ENCODE measurements around the gene NSG1.

- TF ChIP-seq MAFK (IDR thresholded peaks at IDR 0.05; ENCODE audit: low read depth, low read length) (no peak), CHD1 (IDR thresholded peaks at IDR 0.05; ENCODE audit: low read depth, low read length) (no peak), CTCF (conservative IDR thresholded peaks at IDR 0.05; ENCODE audit: low read depth, low read length) (no peak), POLR2A (IDR thresholded peaks at IDR 0.05; ENCODE audit: low read depth, low read length) (no peak), RFX5 (IDR thresholded peaks at IDR 0.05; ENCODE audit: low read depth, low read length) (no peak)
These were observed 69.4 kb downstream of the NSG1 start for GRCh38 chr4:4456351-4456750.
